Activated T-helper 1 cell treated with Interleukin-2 at 50 U/mL for 16 hours (primary cell): ENCODE results near the gene KBTBD8.

Experiments
- DNase-seq: peaks from one replicate; pipeline ENCODE4 v3.0.0-alpha.2; 2020; ENCODE audit warnings: low read depth

Gene KBTBD8

DNA sequence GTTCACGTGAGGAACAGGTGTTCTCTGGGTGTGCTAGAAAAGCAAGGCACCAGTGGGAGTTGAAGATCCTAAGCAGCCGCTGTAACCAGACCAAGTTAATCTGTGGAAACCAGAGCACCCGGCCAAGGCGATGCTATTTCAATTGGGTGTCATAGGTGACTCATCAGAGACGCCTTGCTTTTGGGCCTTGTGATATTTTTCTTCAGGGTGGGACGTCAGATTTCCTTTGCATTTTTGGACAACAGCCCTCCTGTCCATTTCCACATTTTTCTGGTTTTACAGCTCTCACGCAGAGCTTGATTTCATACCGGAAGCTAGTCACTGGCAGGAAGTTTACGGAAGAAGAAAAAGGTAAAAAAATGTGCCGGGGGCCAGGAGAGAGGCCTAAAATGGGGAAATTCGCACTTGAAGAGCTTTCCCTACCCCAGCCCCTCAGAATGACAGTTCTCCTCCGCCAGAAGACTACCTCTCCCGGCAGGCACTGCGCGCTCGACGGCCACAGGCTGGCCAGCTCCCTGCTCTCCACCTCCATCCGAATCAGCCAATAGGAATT lies 471 bp upstream of the KBTBD8 start:
- DNase-seq, result no peak

GRCh38 chr3:66998904-66999235 lies 763 bp downstream of the KBTBD8 start:
- no peak for DNase-seq

DNA sequence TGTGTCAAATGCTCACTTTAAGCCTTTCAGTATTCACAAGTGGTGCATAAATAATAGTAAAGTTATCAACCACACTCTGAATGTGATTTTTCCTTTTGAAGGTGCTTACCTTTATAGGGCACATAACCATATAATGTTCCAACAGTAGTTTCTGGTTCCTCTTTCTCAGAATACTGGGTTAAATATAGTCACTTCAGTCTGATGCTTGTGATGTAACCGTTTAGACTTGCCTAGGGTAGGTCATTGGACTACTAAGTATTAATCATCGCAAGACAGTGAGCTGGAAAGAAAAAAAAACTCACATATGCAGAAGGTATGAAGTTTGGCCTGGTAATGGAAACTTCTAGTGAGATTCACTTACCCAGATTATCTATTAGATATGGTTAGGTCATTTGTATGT lies 1.9 kb downstream of the KBTBD8 start:
- DNase-seq, result no peak

- DNase-seq, result no peak
These were observed 3.2 kb downstream of the KBTBD8 start for GRCh38 chr3:67001086-67001861.

DNA sequence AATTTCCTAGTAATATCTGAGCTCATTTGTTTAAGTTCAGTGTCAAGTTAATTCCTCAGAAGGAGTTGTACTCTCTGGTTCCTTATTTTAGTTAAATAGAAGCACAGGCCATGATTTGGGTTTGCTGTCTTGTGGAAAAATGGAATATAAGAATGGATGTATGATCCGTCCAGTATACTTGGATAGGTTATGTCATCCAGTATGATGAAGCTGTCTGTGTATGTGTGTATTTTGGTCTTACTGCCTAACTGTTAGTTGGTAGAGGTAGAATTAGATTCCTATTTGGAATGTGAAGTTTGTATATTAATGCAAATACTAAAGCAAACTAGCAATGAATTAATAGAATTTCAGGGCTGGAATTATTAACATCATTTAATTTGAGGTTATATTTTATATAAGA lies 7.9 kb downstream of the KBTBD8 start:
- DNase-seq, result no peak

DNA sequence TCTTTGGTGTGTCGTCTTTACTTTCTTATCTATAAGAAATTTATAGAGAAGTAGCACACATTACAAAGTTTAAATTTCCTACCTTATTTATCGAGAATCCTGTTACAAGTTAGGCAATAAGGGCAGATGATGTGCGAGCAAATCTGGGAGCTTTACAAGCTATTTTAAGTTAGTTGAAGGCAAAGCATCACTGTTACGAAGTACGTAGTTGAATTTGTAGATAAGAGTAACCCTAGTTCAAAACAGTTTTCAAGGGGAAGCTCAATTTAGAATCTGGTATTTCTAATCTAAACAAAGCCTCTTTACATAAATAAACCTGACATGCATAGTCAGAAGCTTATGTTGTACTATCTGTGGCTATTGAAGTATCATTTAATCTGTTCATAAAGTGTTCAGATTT lies 8.4 kb downstream of the KBTBD8 start:
- DNase-seq, result no peak

DNA sequence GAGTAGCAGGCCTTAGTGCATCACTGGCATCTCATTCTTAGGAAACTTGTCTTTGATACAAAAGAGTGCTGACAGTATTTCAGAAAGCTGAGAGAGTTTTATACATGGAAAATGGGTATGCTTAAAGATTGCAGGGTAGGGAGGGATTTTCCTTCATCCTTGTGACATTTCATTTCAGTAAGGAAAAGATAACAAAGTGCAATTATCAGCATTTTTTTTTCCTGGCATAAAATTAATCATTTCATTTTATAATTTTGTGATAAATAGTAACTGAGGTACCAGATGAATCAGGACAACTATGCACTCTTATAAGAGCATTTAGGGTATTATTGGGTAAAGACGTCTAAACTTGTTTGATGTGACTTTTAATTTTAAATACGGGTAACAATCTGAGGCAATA lies 10.3 kb downstream of the KBTBD8 start:
- DNase-seq, result no peak

DNA sequence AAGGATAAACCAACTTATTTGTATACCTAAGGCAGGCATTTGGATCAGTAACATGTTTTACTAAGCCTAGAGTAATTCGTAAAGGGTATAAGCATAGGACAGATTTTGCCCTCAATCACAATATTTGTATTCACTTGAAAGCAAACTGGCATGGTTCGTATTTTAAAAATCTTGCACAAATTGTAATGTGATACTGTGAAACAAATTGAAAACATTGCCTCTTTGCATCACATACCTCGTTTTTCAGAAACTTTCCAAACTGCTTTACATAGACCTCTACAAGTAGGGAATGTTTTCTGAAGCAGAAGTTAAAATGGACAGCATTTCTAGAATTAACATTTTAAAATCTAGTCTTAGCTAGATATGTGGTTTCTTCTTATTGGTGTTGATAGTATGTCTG lies 11.6 kb downstream of the KBTBD8 start:
- DNase-seq, result no peak

DNA sequence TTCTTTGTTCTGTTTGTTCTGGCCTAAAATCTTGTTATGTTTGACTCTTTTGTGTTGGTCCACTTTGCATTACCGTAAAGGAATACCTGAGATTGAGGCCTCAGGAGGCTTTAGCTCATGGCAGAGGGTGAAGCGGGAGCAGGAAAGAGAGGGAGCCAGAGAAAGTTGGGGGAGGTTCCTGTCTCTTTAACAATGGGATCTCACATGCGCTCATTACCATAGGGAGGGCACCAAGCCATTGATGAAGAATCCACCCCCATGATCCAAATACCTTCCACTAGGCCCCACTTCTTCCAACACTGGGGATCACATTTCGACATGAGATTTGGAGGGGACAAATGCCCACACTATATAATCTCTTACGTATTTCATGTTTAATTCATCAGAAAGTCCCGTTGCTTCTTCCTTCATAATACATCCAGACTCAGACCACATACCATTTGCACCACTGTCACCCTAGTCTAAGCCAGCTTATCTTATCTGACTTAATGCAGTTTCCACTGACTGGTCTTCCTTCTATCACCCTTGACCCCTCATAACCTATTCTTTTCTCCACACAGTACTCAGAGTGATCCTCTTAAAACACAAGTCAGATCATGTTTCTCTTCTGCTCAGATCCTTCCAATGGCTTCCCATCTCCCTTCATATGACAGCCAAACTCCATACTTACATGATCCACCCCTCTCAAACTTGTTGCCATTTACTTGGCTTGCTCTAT lies 13.5 kb downstream of the KBTBD8 start:
- DNase-seq, result no peak

DNA sequence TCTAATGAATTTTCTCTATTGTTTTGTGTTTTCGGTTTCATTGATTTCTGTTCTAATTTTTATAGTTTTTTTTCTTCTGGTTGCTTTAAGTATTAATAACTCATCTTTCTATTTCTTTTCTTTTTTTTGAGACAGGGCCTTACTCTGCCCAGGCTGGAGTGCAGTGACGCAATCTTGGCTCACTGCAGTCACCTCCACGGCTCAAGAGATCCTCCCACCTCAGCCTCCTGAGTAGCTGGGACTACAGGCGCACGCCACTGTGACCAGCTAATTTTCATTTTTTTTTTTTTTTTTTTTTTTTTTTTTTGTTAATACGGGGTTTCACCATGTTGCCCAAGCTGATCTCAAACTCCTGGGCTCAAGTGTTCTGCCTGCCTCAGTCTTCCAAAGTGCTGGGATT lies 14.5 kb downstream of the KBTBD8 start:
- no peak for DNase-seq

- DNase-seq, result no peak
These were observed 17.8 kb downstream of the KBTBD8 start for GRCh38 chr3:67015702-67016484.

- DNase-seq, result no peak
These were observed 18.5 kb downstream of the KBTBD8 start for GRCh38 chr3:67016522-67017080.

GRCh38 chr3:67017211-67017610 lies 19.1 kb downstream of the KBTBD8 start:
- no peak for DNase-seq

- DNase-seq, result no peak
These were observed 20.1 kb downstream of the KBTBD8 start for GRCh38 chr3:67018105-67018788.

GRCh38 chr3:67018789-67019526 lies 20.9 kb downstream of the KBTBD8 start:
- no peak for DNase-seq

- DNase-seq, result no peak
These were observed 30.1 kb downstream of the KBTBD8 start for GRCh38 chr3:67028001-67028784.

GRCh38 chr3:67030785-67031740 lies 33.0 kb downstream of the KBTBD8 start:
- DNase-seq, result no peak

DNA sequence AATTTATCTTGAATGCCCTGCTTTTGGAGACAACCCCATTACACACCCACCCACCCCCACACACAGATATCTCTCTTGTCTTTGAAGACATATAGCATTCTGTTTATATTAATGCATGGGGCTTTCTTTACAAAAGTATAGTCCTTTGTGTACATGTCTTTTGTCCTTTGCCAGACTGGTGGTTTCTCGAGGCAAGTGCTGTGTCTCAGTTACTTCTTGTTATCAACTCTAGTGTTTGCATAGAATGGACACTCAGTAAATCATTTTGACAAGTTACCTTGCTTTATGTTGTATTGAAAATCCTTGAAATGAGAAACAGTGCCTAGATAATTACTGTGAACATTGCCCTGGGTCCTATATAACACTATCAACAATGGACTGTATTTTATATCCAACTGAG lies 33.9 kb downstream of the KBTBD8 start:
- no peak for DNase-seq

DNA sequence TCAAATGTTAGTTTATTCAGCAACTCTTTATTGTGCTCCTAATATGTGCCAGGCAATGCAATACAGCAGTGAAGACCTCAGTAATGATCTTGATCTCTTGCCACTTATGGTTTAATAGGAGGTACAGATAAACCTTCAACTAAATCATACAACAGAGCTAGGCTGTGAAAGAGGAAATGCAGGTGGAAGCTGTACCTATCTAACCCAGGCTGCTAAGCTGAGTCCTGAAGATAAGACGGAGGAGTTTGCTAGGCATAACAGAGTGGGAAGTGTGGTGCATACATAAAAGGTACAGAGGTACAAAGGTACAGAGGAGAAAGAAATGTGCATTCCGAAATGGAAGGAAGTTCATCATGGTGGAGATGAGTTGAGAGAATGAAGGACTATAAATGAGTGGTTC lies 35.0 kb downstream of the KBTBD8 start:
- no peak for DNase-seq
